CD4-positive, alpha-beta T cell treated with Interferon gamma for 1 hour (primary cell): ENCODE results near the gene FCER2.

ENCODE experiments used
- DNase-seq: peaks from one replicate; pipeline ENCODE4 v3.0.0-alpha.2; 2020

FCER2 gene

DNA sequence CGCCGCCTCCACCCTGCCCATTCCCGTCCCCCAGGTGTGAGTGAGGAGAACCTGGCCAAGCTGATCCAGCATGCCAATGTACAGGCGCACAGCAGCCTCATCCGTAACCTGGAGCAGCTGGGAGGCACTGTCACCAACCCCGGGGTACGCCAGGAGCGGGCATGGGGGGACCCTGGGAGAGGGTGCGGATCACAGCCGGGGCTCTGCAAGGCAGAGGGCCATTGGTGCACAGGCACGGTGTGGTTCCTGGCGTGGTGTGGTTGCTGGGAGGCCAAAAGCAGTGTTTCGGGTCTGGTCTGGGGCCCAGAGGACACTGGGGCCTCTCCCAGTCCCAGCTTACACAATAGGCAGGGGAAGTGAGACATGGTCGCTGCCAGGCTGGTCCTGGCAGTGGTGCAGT is 56.8 kb downstream of the FCER2 start:
- DNase-seq, result peak; percentile 24

DNA sequence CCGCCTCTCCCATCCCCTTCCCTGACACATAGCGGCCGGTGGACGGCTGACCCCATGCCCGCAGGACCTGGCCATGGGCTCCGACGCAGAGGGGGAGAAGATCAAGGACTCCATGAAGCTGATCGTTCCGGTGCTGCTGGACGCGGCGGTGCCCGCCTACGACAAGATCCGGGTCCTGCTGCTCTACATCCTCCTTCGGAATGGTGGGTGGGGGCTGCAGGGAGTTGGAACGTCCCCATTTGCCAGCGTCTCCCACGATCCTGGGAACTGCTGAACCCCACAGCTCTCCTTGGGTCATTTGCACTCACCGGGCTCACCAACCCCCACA is 57.4 kb downstream of the FCER2 start:
- DNase-seq, result no peak

DNA sequence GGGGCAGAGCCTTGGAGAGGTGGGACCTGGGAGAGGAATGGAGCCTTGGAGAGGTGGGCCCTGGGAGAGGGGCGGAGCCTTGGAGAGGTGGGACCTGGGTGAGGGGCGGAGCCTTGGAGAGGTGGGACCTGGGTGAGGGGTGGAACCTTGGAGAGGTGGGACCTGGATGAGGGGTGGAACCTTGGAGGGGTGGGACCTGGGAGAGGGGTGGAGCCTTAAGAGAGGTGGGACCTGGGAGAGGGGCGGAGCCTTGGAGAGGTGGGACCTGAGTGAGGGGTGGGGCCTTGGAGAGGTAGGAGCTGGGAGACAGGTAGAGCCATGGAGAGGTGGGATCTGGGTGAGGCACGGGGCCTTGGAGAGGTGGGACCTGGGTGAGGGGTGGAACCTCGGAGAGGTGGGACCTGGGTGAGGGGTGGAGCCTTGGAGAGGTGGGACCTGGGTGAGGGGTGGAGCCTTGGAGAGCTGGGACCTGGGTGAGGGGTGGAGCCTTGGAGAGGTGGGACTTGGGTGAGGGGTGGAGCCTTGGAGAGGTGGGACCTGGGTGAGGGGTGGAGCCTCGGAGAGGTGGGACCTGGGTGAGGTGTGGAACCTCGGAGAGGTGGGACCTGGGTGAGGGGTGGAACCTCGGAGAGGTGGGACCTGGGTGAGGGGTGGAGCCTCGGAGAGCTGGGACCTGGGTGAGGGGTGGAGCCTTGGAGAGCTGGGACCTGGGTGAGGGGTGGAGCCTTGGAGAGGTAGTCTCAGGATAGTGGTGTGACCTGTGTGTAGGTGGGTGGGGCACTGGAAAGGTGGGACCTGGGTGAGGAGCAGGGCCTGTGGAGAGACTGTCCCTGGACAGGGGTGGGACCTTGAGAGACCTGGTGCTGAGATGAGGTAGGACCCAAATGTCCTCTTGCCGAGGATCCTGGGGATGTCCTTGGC is 58.0 kb downstream of the FCER2 start:
- peak; percentile 27 for DNase-seq

DNA sequence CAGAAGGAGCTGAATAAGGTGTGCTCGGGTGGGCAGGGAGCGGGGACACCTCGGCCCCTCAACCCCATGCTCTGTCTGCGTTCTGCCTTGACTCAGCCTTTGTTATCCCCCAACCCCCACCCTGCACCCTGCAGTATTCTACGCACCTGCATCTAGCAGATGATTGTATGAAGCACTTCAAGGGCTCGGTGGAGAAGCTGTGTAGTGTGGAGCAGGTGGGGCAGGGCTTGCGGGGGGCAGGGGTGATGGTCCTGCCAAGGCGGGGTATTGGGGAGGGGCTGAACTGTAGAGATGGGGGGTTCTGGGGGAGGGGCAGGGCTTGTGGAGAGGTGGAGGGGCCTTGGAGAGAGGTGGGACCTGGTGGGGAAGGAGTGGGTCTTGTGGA is 58.9 kb downstream of the FCER2 start:
- no peak for DNase-seq

DNA sequence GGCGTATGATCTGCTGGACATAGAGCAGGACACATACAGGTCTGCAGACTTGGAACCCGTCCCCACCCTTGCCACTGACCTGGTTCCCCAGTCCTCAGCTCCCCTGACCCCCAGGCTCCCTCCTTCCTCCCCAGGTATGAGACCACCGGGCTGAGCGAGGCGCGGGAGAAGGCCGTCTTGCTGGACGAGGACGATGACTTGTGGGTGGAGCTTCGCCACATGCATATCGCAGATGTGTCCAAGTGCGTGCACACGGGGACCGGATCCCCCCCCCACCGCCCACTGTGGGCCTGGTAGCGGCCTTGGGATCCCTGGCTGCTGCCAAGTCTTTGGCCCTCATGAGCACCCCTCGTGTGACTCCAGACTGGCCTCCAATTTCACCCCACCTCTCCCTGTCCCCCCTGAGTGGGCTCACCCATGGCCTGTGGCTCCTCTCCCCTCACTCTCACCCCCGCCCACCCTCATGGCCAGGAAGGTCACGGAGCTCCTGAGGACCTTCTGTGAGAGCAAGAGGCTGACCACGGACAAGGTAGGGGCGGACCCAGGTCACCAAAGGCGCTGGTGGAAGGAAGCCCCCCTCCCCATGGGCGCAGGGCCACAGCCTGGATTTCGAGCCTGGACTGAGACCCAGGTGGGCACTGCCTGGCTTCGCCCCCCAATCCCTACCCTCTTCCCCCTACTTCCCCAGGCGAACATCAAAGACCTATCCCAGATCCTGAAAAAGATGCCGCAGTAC is 59.5 kb downstream of the FCER2 start:
- no peak for DNase-seq

DNA sequence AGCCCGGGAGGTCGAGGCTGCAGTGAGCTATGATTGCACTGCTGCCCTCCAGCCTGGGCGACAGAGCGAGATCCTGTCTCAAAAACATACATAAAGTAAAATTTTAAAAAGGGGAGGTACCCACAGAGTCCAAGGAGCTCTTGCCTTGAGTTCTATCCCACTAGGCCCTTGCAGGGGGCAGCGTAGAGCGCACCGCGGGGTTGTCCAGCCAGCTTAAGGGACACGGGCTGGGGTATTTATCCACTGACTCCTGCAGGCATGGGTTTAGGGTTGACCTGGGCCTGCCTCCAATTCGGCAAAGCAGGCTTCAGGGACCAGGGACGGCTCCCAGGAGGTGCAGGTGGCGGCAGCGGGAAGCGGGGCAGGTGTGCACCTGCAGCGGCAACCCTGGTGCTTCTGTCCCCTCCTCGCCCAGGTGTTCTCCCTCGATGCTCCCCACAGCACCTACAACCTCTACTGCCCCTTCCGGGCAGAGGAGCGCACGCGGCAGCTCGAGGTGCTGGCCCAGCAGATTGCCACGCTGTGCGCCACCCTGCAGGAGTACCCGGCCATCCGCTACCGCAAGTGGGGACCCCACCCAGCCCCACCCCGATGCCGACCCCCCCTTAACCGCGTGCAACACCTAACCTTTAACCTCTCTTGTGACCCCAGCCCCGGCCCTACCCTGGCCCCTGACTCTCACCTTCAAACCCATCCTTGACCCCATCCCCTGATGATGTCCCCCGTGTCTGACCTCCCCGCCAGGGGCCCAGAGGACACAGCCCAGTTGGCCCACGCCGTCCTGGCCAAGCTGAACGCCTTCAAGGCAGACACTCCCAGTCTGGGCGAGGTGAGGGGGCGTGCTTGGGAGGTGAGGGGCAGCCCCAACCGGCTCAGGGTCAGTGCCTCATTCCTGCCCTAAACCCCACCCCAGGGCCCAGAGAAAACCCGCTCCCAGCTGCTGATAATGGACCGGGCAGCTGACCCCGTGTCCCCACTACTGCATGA is 60.3 kb downstream of the FCER2 start:
- DNase-seq, result no peak

DNA sequence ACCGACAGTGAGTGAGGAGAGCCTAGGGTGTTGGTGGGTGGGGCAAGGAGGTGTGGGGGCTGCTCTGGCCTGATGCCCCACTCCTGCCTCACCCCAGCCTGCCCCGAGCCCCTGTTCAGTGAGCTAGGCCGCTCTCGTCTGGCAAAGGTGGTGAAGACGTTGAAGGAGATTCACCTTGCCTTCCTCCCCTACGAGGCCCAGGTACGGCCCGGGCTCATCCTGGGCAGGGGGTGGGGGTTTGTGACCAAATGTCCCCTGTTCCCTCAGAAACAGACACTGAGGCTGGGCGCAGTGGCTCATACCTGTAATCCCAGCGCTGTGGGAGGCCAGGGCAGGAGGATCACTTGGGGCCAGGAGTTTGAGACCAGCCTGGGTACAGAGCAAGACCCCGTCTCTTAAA is 61.1 kb downstream of the FCER2 start:
- no peak for DNase-seq

DNA sequence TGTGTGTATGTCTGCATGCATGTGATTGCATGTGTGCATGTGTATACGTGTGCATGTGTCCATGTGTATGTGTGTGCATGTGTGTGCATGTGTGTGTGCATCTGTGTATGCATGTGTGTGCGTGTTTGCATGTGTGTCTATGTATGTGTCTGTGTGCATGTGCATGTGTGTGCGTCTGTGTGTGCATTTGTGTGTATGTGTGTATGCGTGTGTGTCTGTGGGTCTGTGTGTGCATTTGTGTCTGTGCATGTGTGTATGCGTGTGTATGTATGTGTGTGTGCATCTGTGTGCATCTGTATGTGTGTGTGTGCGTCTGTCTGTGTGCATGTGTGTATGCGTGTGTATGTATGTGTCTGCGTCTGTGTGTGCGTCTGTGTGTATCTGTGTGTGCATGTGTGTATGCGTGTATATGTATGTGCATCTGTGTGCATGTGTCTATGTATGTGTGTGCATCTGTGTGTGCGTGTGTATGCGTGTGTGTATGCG is 62.0 kb downstream of the FCER2 start:
- no peak for DNase-seq

DNA sequence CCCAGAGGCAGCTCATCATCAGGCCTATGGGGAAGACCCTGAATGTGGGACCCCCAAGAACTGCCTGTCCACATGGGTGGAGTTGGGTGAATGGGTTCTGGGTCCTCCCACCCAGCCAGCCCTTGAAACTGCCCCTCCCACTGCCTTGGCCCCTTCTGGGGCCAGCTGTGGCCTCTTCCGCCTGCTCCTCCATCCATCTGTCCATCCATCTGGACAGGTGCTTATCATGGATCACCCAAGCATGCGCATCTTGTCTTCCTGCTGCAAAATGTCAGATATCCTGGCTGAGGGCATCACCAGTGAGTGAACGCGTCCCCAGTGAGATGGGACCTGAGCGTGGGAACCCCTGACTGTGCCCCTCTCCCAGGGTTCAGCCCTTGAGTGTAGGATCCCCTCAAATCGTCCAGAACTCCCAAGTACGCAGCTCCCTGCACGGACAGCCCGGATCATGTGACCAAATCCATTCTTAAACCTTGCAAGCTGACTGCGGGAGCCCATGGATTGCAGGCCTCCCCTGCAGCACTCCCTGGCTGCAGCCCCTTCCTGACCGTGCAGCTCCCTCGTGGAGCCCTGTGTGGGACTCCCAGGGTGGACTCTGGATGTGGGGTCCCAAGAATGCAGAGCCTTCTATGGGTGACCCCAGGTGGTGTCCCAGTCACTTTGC is 63.0 kb downstream of the FCER2 start:
- no peak for DNase-seq
